HG03045 (cell line): Measurements from ENCODE around the gene TFPT.

ENCODE experiments used
- ATAC-seq: cut with Tn5 transposase; IDR thresholded peaks from one replicate; pipeline ENCODE4 v1.9.1; 2021; ENCODE audit warnings: mild to moderate bottlenecking, moderate library complexity; ENCODE audit not compliant: unreplicated experiment

TFPT gene, protein sequence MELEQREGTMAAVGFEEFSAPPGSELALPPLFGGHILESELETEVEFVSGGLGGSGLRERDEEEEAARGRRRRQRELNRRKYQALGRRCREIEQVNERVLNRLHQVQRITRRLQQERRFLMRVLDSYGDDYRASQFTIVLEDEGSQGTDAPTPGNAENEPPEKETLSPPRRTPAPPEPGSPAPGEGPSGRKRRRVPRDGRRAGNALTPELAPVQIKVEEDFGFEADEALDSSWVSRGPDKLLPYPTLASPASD

DNA sequence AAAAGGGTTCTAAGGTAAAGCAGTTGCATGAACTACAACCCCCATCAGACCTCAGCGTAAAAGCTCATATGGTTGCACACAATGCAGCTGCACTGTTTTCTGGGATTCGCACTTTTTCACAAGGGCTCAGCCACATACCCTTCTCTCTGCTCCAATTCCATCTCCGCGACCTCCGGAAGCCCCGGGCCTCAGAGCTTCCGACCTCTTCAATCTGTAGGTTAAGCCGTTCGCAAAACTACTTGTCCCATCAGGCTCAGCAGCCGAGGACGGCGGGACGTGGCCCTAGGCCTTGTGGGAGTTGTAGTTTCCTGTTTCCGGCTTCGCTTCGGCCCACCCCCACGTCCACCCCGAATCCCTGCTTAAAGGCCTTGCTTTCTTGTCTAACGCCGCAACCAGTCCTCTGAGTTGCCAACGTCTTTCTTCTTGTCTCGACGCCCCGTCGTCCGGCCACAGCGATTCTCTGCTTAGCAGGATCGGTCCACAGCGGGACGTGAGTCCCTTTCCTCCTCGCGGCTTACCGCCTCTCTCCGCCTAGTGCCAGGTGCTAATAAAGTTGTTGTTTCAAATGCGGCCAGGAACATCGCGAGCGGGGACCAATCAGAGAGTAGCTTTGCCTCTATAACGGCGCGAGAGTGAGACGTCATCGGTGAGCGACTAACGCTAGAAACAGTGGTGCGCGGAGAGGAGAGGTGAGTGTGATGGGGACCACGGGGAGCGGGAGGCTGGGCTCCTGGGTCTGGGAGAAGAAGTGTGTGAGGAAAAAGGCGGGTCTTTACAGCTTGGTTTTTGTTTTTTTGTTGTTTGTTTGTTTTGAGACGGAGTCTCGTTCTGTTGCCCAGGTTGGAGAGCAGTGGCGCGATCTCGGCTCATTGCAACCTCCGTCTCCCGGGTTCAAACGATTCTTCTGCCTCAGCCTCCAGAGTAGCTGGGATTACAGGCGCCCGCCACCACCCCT lies at the start of gene TFPT, which contains the start of gene PRPF31:
TSS of gene TFPT (minus strand) at position 549 of the 955 bp plus-strand sequence. CDS start at position 161, 388 bp downstream.
TSS of gene PRPF31 (plus strand) at position 646 of the 955 bp plus-strand sequence. CDS start 2,525 bp downstream, outside the sequence.
- peak; percentile 72 for ATAC-seq

DNA sequence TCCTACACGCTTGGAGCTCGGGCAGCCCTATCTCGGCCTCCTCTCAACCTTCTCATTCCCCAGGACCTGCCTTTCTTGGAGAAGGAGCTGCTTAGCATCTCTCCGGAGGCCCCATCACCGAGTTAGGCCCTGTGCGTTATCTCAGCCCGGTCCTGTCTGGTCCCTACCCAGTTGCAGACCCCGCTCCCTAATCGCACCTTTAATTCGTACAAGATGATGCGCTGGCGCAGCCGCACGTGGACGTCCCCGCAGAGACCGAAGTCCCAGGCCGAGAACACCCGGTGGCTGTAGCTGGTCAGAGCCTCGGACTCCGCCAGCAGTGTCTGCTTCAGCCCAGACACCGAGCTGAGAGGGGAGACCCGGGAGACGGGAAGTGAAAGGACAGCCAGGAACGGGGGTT lies 49.8 kb upstream of the TFPT start:
- no peak for ATAC-seq

DNA sequence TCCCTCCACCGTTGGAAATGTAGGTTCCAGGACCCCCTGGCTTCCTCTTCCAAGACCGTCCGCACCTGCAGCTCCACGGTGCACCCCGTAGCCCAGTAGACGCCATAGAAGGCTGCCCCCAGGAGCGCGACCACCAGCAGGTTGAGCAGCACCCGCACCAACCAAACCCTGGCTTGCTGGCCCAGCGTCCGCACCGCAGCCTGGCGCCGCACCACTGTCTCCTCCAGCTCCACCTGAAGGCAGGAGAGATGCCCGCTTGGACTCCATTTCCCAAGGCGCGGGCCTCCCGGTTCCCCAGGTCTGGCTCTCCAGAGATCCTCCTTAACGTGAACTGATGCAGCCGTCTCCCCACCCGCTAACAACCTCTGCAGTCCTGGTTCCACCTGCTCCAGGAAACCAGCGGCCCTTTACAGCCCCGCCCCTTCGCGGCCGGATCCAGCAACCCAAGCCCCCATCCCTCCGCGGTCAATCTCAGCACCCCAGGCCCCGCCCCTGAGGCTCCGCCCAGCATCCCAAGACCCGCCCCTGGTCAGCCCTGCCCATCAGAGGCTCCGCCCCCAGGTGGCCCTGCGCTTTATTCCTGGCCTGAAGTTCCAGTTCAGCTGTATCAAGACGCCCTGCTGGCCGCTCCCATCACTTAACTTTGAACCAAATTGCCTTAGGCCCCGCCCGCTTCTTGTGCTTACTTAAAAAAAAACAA lies 49.1 kb upstream of the TFPT start:
- ATAC-seq = no peak

DNA sequence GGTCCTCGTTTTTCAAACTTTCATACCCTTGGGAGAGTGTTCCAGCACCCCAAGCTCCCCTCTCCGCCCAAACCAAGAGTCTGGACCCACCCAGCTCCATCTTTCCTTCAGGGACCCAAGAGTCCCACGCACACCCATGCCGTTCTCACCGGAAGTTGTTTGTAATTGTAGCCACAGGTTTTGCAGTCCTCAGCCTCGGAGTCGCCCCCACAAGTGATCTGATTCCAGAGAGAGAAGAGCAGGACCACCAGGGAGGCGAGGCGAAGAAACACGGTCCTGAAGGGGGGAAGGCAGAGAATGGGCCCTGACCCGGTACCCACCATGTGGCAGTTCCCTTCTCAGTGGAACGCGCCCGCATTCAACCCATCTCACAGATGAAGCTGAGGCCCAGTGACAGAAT lies 47.4 kb upstream of the TFPT start:
- no peak for ATAC-seq

DNA sequence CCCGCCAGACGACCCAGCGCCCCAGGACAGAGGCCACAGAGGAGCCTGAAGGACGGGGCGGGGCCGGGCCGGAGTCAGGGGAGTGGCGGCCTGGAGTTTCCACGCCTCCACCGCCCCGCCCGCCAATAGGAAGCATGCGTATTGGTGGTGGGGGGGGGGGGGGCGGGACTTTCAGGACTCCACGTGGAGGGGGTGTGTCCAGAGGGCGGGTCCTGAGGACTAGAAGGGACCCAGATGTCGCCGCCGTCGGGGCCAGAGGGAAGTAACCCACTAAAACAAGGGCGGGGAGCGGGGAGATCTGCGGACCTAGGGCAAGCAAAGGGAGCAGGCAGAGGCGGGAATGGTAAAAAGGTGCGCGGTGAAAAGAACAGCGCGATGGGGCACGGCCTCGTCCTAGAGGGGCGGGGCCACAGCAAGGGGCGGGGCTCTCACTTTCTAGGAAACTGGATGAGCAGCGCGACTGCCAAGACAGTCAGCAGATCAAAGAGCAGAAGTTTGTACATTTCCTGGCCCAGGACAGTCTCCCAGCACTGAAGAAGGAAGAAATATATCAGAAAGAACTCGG lies 46.9 kb upstream of the TFPT start:
- no peak for ATAC-seq

DNA sequence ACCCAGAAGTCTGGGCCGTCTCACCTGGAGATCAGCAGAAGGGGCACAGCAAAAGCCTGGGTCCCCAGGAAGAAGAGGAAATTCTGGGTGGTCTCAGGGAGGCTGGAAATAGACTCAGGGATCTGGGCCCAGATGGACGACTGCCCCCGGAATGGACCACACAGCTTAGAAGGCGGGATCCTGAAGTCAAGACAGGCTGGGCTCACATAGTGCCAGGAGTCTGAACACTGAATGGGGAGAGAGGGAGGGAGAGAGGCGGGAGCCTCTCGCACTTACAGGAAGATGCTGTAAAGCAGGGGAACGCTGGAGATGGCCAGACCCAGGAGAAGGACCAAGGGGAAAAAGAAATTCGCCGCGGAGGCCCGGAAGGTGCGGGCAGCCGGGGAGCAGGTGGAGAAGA lies 45.4 kb upstream of the TFPT start:
- no peak for ATAC-seq

DNA sequence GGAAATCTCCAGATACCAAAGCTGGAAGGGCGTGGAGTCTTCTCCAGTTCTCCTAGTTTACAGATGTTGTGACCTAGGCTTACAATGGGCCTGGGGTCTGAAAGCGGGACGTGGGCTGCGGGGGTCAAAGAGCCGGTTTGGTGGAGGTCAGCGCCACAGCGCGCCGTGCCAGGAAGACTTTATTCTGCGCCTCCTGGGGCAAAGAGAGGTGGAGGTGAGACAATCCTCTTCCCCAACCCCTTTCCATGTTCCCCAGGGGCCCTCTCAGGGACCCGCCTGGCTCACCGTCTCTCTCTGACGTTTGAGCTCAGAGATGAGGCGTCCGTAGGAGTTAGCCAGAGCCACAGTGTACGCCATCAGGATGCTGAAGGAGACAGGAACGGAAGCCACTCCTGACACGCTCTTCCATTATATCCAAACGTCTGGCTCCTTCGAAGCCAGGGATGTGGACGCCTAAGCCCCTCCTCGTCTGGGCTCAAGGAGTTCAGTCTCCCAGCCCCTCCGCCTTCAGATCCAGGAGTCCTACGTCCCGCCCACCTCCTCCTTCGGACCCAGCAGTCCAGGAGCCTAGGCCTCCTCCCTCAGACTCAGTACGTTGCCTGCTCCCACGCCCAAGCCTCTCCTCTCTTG lies 44.8 kb upstream of the TFPT start:
- ATAC-seq = no peak

DNA sequence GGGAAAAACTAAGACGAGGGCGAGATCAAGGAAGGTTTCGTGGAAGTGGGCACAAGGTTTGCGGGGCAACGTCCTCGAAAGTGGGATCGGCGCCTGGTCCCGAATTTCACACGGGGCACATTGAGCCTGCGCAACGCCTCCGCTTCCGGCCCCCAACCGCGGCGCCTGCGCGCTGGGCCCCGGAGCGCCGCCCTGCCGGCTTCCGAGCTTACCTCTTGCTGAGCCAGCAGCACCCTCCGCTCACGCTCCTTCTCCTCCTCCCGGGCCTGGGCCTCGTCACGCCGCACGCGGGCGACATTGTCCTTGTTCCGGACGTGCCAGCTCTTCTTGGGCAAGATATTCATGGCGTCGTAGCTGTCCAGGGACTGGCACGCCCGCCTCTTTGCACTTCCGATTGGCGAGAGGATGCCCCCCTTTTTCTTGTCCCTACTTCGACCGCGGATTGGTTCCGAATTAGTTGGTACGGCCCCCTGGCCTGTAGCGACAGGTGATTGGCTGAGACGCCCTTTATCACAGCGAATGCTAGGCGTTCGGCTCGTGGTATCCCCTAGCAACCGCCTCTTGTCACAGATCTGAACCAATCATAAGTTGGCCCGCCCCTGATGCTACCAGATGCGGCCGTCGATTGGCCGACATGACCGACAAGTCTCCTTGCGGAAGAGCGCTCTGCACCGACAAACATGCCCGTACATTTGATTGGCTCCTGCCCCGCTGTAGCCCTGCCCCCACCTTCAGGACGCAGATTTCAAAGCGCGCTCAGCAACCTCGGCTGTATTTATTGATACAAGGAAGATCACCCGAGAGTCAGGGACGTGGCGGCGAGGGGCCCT lies 44.1 kb upstream of the TFPT start, which contains the start of gene LENG1:
TSS of gene LENG1 (minus strand) at position 370 of the 830 bp plus-strand sequence. CDS start at position 344, 26 bp downstream.
- peak; percentile 92 for ATAC-seq

DNA sequence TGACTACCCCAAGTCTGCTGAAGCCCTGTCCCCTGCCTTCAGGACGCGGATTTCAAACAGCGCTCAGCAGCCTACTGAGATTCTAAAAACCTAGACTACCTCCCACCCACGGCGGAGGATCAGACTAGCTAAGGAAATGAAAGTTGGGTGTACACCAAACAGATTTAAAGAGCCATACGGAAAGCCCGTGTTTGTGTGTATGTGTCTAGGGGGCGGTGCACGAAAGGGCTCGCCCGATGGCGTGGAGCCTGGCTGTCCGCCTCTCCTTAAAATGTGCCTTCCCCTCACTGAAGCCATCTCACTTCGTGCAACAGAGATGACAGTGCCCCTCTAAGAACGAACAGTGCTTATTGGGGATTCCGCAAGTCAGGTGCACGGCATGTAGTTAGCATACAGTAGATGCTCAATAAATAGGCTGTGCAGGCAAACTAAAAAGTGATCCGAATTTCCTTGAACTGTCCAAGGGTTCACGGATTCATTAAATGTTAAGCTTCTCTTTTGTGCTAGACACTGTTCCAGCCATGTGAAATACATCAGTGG lies 43.4 kb upstream of the TFPT start:
- ATAC-seq = no peak

DNA sequence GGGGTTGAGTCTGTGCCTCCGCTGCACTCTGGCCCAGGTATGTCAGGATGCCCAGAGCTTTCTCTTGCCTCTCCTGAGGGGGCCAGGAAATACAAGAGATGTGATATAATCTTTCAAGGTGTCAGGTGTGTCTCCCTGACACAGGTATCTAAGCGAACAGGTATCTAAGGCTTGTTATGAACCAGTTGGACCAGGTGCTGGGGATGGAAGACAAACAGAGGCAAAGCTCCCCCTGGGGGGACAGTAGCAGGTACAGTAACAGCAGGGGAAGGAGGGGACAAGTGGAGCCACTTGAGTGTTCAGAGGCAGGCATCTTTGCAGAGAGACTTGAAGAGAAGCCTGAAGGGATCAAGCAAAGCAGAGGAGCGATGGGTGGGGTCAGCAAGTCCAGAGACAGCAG lies 41.5 kb upstream of the TFPT start:
- ATAC-seq = no peak

DNA sequence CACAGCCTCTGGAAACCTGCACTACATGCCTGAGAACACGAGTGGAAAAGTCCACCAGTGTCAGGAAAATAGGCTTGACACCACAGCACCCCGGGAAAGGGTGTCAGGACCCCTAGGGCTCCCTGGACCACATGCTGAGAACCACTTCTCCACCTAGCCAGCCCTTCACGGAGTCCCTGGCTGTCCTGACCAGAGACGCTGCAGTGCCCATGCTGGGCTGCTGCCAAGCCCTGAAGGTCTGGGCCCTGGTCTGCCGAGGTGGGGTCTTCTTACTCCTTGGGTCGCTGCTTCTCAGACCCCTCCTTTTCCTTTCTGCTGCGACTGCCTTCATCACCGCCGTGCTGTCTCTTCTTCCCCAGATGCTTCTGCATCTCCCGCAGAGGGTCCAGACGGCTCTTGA lies 41.0 kb upstream of the TFPT start:
- ATAC-seq = no peak

DNA sequence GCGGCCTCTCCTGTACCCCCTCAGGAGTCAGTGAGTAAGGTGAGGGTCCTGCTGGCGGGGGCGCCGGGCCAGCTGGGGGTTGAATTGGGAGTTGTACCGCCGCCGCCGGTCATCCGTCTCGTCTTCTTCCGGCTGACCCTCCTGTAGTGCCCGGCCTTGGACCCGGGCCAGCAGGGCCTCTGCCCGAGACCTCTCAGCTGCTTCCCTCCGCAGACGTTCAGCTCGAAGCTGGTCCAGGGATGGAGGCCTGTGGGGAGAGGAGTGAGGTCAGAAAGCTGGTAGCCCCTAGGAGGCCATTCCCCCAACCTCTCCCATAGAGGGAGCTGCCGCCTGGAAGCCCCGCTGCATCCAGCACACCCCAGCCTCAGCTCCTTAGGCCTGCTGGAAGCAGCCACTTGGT lies 40.2 kb upstream of the TFPT start:
- ATAC-seq = no peak

DNA sequence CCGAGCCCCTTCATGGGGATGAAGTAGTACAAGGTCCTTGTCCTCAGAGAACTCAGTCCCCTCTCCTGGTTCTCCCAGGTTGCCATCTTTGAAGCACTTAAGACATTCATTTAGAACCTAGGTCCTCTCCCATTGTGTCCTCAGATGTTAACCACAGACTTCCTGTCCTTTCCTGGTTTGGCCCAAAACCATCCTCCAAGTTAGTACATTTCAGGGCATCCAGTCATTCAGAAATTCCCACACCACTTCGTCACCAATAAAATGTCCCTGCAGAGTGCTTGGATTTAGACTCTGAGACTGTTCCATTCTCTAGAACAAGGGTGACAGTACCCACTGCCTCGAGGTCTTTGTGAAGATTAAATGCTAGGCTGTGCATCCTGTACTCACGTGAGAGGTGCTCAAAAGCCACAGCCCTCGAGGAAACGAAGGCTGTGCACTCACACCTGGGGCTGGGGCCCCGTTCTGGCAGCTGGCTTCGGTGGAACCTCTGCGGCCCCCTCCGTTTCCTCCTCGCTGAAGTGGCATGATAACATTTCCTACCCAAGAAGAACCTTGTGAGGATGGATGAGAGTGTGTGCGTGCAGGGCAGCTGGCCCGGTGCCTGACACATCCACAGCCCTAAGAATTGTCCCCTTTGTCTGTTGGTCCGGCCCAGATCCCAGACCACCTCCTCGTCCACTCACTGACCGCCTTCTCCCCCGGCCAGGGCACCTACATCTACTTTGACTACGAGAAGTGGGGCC lies 39.3 kb upstream of the TFPT start:
- ATAC-seq = no peak

DNA sequence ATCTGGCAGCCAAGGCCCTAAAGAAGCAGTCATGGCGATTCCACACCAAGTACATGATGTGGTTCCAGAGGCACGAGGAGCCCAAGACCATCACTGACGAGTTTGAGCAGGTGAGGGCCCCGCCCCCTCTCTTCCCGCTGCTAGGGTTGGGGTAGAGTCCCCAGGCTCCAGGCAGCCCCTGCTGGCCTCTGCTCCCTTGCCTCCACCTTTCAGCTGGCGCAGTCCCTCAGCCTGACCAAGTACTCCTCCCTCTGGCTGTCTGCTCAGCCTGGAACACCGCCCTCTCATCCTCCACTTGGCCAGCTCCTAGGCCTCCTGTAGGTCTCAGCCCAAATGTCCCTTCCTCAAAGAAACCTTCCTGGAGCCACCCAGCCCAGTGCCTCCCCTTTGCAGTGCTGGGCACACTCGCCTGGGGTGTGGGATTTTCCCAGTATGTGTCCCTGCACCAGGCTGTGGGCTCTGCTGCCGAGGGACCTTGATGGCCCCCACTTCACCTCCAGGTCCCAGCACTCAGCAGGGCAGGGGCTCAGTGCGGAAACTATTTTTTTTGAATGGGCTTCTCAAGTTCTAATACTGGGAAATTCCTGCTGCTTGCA lies 38.4 kb upstream of the TFPT start:
- ATAC-seq = no peak

DNA sequence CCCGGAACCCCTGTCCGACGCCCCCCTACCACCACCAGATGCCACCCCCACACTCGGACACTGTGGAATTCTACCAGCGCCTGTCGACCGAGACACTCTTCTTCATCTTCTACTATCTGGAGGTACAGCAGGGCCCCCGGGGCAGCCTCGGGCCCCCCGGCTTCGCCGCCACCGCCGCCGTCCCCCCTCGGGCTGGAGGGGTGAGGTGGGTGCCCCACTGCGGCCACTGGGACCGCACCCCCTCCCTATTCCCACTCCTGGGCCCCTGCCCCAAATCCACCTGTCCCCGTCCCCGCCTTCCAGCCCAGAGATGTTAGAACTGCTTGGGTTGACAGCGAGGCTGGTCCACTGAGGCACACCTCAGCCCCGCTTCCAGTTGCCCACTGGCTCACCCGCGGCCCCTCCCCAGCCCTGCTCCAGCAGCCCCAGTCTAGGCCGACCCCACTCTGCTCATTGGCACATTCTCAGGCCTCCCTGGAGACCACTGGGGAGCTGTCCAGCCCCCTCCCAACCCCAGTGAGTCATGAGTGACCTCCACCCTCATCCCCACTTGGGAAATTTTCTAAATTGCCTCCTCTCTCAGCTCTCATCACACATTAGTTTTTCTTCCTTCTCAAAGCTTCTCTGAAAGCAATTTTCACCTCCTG lies 37.5 kb upstream of the TFPT start:
- ATAC-seq = no peak

DNA sequence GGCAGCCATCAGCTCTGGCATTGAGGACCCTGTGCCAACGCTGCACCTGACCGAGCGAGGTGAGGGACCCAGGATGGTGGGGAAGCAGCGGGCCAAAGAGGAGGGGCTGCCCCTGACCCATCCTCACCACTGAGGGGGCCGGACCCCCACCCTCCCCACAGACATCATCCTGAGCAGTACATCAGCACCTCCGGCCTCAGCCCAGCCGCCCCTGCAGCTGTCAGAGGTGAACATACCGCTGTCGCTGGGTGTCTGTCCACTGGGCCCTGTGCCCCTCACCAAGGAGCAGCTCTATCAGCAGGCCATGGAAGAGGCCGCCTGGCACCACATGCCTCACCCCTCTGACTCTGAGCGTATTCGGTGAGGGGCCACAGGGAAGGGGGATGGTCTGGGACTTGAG lies 36.8 kb upstream of the TFPT start:
- ATAC-seq = no peak

DNA sequence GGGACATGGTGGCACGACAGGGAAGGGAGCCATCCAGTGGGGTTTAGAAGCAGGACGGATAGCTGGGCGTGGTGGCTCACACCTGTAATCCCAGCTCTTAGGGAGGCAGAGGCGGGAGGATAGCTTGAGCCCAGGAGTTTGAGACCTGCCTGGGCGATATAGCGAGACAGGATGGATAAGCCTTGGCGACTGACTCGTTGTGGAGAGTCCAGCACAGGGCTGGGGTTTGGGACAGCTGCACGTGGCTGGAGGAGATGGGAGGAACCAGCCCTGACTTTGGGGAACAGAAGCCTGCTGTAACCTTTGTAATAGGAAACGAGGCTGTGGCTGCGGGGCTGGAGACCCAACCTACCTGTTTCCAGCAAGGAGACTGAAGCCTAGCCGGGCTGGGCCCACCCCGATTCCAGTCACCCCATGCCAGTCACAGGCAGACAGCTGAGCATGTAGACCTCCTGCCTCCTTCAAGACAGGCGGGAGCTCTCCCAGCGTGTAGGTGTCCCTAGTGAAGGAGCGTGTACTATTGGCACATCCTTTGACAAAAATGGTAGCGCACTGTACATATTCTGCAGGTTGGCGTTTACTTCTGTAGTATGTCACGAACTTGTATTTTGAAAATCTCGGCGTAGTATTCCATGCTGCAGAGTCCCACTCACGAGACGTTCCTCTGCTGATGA lies 36.0 kb upstream of the TFPT start:
- ATAC-seq = no peak
